Activated CD4-positive, alpha-beta T cell treated with anti-CD3 and anti-CD28 coated beads, Interleukin-2, Interleukin-4, amounts not matched to agents 100 ng/mL and 50 ng/mL, durations not matched to agents 16 hours and 8 hours (primary cell): ENCODE data around the gene PODN.

Source experiments
- DNase-seq: peaks from one replicate; pipeline ENCODE4 v3.0.0-alpha.2; 2020; ENCODE audit warnings: low spot score

Gene PODN

DNA sequence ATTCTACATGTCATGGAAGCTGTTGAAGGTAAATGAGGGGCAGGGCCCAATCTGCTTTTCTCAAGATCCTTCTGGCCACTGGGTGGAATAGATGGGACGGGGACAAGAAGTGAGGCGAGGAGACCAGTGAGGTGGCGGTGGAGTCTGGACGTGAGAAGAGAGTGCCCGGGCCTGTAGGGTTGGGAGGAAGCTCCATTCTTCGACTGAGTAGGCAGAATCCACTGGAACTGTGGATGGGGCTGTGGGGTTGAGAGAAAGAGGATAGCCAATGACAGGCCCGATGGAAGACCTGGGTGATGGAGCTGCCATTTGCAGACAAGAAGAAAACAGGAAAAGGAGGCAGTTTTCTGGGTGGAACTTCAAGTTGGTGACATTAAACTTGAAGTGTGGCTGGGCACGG is 70.2 kb downstream of the PODN start:
- DNase-seq: no peak

DNA sequence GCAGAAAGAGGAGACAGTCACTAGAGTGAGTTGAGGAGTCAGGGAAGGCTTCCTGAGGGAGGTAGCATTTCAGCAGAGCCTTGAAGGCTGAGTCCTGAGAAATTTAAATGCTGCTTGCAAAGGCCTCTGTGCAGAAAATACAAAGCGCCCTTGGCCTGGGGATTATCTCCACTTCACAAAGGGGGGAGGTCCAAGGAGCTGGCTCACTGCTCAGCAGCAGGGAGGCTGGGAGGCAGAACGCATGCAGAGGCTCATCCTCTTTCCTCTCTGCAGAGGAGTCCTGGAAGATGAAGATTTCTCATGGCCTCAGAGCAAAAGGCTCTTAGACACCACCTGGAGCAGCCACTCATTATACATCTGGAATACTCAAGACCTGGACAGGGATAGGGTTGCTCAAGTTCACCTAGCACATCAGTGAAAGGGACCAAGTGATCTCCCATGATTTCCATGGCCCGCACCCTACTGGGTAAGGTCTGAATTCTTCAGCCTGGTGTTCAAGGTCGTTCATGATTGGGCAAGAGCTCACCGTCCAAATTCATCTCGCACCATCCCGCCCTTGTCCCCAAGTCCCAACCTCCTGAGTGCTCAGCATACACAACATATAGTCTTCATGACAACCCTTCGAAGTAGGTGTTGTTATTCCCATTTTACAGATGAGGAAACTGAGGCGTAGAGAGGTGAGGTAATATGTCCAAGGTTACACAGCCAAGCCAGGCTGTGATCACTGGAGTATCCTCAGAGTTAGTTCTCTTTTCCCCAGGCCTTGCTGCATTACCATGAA is 71.4 kb downstream of the PODN start:
- DNase-seq: no peak

- DNase-seq: no peak
Measured at GRCh38 chr1:53134042-53134485, 72.1 kb downstream of the PODN start.
